ENCODE measurements around the gene NFIC.

The NFIC gene

GRCh38 chr19:3462991-3463713 lies 96.8 kb downstream of the NFIC start:
- FAIRE-seq (no peak), DNase-seq (ENCODE audit: insufficient read length, low spot score) (no peak)

GRCh38 chr19:3463714-3464586 lies 97.6 kb downstream of the NFIC start:
- DNase-seq (ENCODE audit: insufficient read length, low spot score), result no peak
- FAIRE-seq, result no peak

GRCh38 chr19:3464587-3465235 lies 98.3 kb downstream of the NFIC start:
- no peak for DNase-seq (ENCODE audit: insufficient read length, low spot score)
- no peak for FAIRE-seq

DNA sequence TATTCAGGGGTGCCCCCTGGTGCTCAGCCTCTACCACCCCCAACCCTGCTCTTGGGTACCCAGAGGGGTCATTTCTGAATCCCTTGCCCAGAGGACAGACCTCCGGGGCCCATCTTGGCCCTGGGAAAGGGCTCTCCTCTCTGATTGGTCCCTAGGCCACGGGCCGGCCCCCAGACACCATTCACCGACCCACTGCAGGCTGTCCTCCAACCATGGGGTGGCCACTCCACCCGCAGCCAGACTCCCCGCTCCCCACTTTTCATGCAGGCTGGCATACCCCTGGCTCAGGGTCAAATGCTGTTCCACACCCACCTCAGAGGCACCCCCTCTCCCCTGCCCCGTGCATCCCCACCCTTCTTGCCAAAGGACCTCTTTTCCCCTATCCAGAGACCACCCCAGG lies 99.2 kb downstream of the NFIC start:
- DNase-seq (ENCODE audit: insufficient read length, low spot score) (no peak), FAIRE-seq (no peak)

- DNase-seq (ENCODE audit: insufficient read length, low spot score) (no peak), FAIRE-seq (no peak)
Measured at GRCh38 chr19:3466635-3467034, 100.3 kb downstream of the NFIC start.

GRCh38 chr19:3467437-3468198 lies 101.2 kb downstream of the NFIC start:
- FAIRE-seq, result no peak
- no peak for DNase-seq (ENCODE audit: insufficient read length, low spot score)

DNA sequence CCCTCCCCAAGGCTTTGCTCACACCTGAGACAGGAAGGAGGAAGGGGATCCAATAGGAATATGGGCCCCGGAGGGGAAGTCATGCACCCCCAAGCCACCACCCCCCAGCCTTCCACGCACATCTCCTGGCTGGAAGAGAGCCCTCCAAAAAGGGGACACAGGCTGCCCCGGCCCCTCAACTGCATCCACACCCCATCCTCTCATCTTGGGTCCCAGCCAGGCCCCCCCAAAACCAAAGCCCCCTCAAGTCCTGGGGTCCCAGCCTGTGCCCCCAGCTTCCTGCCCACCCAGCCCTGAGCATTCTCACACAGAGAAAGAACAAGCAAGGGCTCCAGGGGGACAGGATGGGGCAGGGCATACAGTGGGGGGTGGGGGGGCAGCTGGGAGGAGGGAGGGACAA lies 101.8 kb downstream of the NFIC start:
- DNase-seq (ENCODE audit: insufficient read length, low spot score) (no peak), FAIRE-seq (no peak)

- no peak for FAIRE-seq
- no peak for DNase-seq (ENCODE audit: insufficient read length, low spot score)
Measured at GRCh38 chr19:3469638-3470499, 103.5 kb downstream of the NFIC start.

- no peak for FAIRE-seq
Measured at GRCh38 chr19:3470500-3471128, 104.2 kb downstream of the NFIC start.

GRCh38 chr19:3471954-3472655 lies 105.7 kb downstream of the NFIC start:
- DNase-seq (ENCODE audit: insufficient read length, low spot score), result no peak
- no peak for FAIRE-seq

More at GRCh38 chr19:3470500-3471128, 104.2 kb downstream of the NFIC start:
- DNase-seq (ENCODE audit: insufficient read length, low spot score), result no peak

DNA sequence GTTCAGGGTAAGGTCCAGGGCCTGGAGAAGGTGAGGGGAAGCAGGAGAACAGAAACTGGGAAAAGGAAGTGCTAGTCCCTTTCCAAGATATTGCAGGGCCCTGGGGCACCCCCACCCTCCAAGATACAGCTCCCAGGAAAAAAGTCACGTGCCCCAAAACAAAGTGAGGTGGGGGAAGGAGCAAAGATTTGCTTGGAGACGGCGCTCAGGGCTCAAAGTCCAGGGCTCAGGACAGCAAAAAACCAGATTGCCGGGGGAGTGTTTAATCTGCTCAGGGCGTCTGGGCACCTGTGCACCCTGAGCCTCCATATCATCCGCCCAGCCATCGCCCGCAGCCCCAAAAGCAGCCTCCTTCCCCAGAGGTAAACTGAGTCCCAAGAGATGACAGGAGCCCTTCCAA lies 107.6 kb downstream of the NFIC start:
- DNase-seq (ENCODE audit: insufficient read length, low spot score) (no peak), FAIRE-seq (no peak)

- DNase-seq (ENCODE audit: insufficient read length, low spot score), result no peak
- no peak for FAIRE-seq
Measured at GRCh38 chr19:3474614-3475013, 108.2 kb downstream of the NFIC start.

GRCh38 chr19:3475449-3475848 lies 109.1 kb downstream of the NFIC start:
- FAIRE-seq, result no peak
- no peak for DNase-seq (ENCODE audit: insufficient read length, low spot score)

DNA sequence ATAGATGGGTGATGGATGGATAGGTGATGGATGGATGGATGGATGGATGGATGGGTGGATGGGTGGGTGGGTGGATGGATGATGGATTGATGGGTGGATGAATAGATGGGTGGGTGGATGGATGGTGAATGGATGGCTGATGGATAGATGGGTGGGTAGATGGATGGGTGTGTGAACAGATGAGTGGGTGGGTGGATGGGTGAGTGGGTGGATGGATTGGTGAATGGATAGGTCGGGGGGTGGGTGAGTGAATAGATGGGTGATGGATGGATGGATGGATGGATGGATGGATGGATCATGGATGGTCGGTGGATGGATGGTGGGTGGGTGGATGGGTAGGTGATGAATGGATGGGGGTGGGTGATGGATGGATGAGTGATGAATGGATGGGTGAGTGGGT lies 110.4 kb downstream of the NFIC start:
- DNase-seq (ENCODE audit: insufficient read length, low spot score) (no peak), FAIRE-seq (no peak)

DNA sequence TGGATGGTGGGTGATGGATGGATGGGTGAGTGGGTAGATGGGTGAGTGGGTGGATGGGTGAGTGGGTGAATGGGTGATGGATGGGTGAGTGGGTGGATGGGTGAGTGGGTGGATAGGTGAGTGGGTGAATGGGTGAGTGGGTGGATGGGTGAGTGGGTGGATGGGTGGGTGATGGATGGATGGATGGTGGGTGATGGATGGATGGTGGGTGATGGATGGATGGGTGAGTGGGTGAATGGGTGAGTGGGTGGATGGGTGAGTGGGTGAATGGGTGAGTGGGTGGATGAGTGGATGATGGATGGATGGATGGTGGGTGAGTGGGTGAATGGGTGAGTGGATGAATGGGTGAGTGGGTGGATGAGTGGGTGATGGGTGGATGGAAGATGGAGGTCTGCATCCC lies 111.1 kb downstream of the NFIC start:
- FAIRE-seq, result no peak

GRCh38 chr19:3477951-3478350 lies 111.6 kb downstream of the NFIC start:
- FAIRE-seq, result no peak
- no peak for DNase-seq (ENCODE audit: insufficient read length, low spot score)

More for the DNA sequence above, 111.1 kb downstream of the NFIC start:
- no peak for DNase-seq (ENCODE audit: insufficient read length, low spot score)

GRCh38 chr19:3478409-3479176 lies 112.2 kb downstream of the NFIC start:
- DNase-seq (ENCODE audit: insufficient read length, low spot score) (no peak), FAIRE-seq (no peak)

All from HTR-8/SVneo (cell line).